Common myeloid progenitor, CD34-positive (primary cell): Measurements from ENCODE around the gene PEX14.

Experiments
- CTCF ChIA-PET: fragments of 350-600 bp; sonication (Branson Sonifier 250); formaldehyde crosslinking; loops from one replicate; lab custom pipeline; 2021; ENCODE audit warnings: antibody characterized with exemption; lab: Charles Lee
- POLR2A ChIA-PET: fragments of 350-600 bp; sonication (Branson Sonifier 250); formaldehyde crosslinking; loops from one replicate; lab custom pipeline; 2021; ENCODE audit warnings: antibody characterized with exemption; lab: Charles Lee
- DNase-seq, 3 donors: peaks; one replicate each; pipeline versions ENCODE4 v3.0.0 to v3.0.0-alpha.2; 2013
- H3K27ac ChIP-seq, 2 experiments: 1 replicate in 1 of 2; 2 replicates in 1 of 2; pipeline ENCODE4 v1.7.0; 2013; ENCODE audit warnings: inconsistent platforms in 2 of 2, low read length in 2 of 2, mild to moderate bottlenecking in 2 of 2, low read depth in 1 of 2, moderate library complexity in 1 of 2; ENCODE audit not compliant: severe bottlenecking in 2 of 2, insufficient read depth in 1 of 2, poor library complexity in 1 of 2
- H3K27me3 ChIP-seq, 5 experiments: replicated peaks in 2 of 5; 1 replicate in 3 of 5; 2 replicates in 2 of 5; pipeline versions ENCODE4 v1.6.1 to v1.7.0; 2013; ENCODE audit warnings: low read length in 4 of 5, mild to moderate bottlenecking in 2 of 5, moderate library complexity in 2 of 5, inconsistent platforms in 1 of 5; ENCODE audit not compliant: insufficient read depth in 5 of 5, control insufficient read depth in 4 of 5
- H3K36me3 ChIP-seq, 4 experiments: 1 replicate in 2 of 4; 2 replicates in 2 of 4; pipeline versions ENCODE4 v1.6.1 to v1.7.0; 2013; ENCODE audit warnings: low read length in 3 of 4, control low read depth in 1 of 4, mild to moderate bottlenecking in 1 of 4; ENCODE audit not compliant: control insufficient read depth in 4 of 4, insufficient read depth in 4 of 4
- H3K4me1 ChIP-seq, 4 experiments: 1 replicate in 3 of 4; 2 replicates in 1 of 4; pipeline versions ENCODE4 v1.6.1 to v1.7.1; 2013; ENCODE audit warnings: low read length in 3 of 4, mild to moderate bottlenecking in 3 of 4, control low read depth in 1 of 4, inconsistent platforms in 1 of 4, moderate library complexity in 1 of 4; ENCODE audit not compliant: control insufficient read depth in 4 of 4, insufficient read depth in 4 of 4; ENCODE audit errors: control extremely low read depth in 1 of 4
- H3K4me3 ChIP-seq, 7 experiments: 1 replicate in 4 of 7; 2 replicates in 3 of 7; pipeline versions ENCODE4 v1.5.1 to v1.7.0; 2013; ENCODE audit warnings: mild to moderate bottlenecking in 7 of 7, low read length in 6 of 7, moderate library complexity in 6 of 7, inconsistent platforms in 2 of 7, low read depth in 2 of 7, control low read depth in 1 of 7; ENCODE audit not compliant: insufficient read depth in 4 of 7, control insufficient read depth in 1 of 7; ENCODE audit errors: extremely low read depth in 1 of 7
- H3K9me3 ChIP-seq, 5 experiments: 1 replicate in 4 of 5; 2 replicates in 1 of 5; pipeline versions ENCODE4 v1.6.1 to v1.7.1; 2013; ENCODE audit warnings: low read length in 4 of 5, mild to moderate bottlenecking in 2 of 5, inconsistent platforms in 1 of 5, low read depth in 1 of 5, moderate library complexity in 1 of 5; ENCODE audit not compliant: control insufficient read depth in 4 of 5, insufficient read depth in 2 of 5; ENCODE audit errors: control extremely low read depth in 1 of 5
- WGBS: methylation state at CpG from one replicate; pipeline ENCODE4 v1.1.5; 2013; ENCODE audit not compliant: insufficient coverage; 5-methylcytosine and 5-hydroxymethylcytosine counted together

PEX14 gene

GRCh38 chr1:10633416-10633815 is 158.7 kb downstream of the PEX14 start:
- POLR2A ChIA-PET = no interaction called here

GRCh38 chr1:10634075-10634427 is 159.3 kb downstream of the PEX14 start:
- POLR2A ChIA-PET = no interaction called here
- no peak for DNase-seq
- Histone ChIP-seq H3K27me3 (peaks cover 0 to 18% (median 5%) of the 10 kb centered on the region in 5 experiments), H3K4me1 (peaks cover 0 to 9% (median 6%) of the 10 kb centered on the region in 4 experiments), H3K4me3 (no peak overlapping the region), H3K27ac (no peak overlapping the region), H3K9me3 (no peaks in the 10 kb centered on the region), H3K36me3 (peaks cover 0 to 18% (median 8%) of the 10 kb centered on the region in 4 experiments)
- CTCF ChIA-PET = no interaction called here
- 94% methylated on average over 8 of the region's 8 CpGs for WGBS

More at GRCh38 chr1:10633416-10633815, 158.7 kb downstream of the PEX14 start:
- peaks cover 0 to 21% (median 8%) of the 10 kb centered on the region in 4 experiments for H3K36me3 ChIP-seq
- peaks cover 0 to 15% (median 5%) of the 10 kb centered on the region in 5 experiments for H3K27me3 ChIP-seq
- no peak overlapping the region for H3K4me3 ChIP-seq
- H3K9me3 ChIP-seq = no peaks in the 10 kb centered on the region
- no peak for DNase-seq
- CTCF ChIA-PET = no interaction called here
- 97% methylated on average over 10 of the region's 10 CpGs for WGBS
- H3K27ac ChIP-seq = no peak overlapping the region
- peaks cover 0 to 6% (median 4%) of the 10 kb centered on the region in 4 experiments for H3K4me1 ChIP-seq

DNA sequence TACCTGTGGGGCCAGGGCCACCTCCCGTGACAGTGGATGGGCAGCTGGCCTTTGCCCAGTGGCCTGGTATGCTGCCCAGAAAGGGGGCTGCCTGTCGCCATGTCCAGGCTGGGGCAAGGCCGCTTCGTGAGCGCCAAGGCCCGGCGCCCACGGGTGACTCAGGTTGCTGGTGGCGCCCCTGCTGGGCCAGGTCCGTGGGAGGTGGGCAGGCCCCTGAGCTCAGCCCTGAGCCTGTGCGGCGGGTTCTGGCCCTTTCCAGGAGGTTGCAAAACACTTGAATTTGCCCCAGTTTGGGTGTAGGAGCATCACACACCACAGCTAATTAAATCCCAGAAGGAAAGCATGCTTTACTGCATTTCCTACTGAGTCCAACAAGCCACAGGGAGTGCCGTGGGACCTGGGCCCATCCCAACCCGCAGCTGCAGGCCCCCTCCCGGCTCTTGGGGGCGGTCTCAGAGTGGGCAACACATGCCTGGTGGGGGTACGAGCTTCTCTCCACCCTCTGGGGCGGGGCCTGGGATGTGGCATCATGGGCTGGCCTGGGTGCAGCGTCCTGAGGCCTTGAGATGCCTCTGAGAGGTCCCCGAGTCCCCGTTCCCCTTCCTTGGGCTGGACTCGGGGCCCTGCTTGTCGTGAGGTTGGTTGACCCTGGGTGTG is 159.8 kb downstream of the PEX14 start:
- Histone ChIP-seq H3K27me3 (peaks cover 0 to 18% (median 8%) of the 10 kb centered on the region in 5 experiments), H3K27ac (no peak overlapping the region), H3K9me3 (no peaks in the 10 kb centered on the region), H3K4me3 (no peak overlapping the region), H3K4me1 (peaks cover 0 to 9% (median 6%) of the 10 kb centered on the region in 4 experiments), H3K36me3 (peaks cover 0 to 19% (median 5%) of the 10 kb centered on the region in 4 experiments)
- WGBS = 87% methylated on average over 23 of the region's 23 CpGs
- CTCF ChIA-PET = no interaction called here
- POLR2A ChIA-PET = no interaction called here
- DNase-seq = no peak

DNA sequence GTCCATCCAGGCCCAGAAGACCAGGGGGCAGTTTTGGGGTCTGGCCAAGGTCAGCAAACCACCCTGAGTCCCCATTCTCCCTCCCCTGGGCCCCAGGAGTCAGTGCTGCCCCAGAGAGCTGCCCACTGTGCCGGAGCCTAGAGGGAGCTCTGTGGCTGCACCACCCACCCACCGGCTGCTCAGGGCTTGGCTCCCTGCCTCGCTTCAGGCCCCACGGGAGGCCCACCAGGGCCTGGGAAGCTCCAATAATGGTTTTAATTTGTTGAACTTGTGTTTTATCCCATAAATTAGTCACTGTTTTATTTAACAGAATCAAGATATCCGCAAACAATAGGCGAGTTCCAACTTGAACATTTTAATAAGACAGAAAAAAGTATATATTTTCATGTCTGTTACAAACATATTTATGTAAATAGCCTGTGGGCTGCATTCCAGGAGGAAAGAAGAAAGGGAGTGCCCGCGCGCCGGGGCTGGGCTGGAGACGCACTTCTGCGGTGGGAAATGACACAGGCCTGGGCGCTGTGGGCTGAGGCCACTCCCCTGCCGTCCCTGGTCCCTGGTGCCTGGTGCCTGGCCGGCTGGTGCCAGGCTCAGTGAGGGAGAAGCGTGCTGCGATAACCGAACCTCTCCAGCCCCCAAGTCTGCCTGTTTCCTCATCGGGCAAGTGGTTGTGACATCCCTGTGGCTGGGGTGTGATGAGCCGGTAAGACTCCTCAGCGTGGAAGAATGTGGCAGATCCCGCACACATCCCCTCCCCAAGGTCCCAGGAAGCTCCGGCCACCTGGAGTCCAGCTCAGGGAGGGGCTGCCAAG is 160.5 kb downstream of the PEX14 start:
- CTCF ChIA-PET = no interaction called here
- Histone ChIP-seq H3K9me3 (no peaks in the 10 kb centered on the region), H3K4me1 (peaks cover 0 to 9% (median 6%) of the 10 kb centered on the region in 4 experiments), H3K27ac (no peak overlapping the region), H3K36me3 (peaks cover 0 to 18% (median 4%) of the 10 kb centered on the region in 4 experiments), H3K4me3 (no peak overlapping the region), H3K27me3 (peaks cover 0 to 18% (median 8%) of the 10 kb centered on the region in 5 experiments)
- no peak for DNase-seq
- WGBS = 94% methylated on average over 18 of the region's 23 CpGs
- POLR2A ChIA-PET = no interaction called here

GRCh38 chr1:10635992-10636391 is 161.2 kb downstream of the PEX14 start:
- H3K27ac ChIP-seq = no peak overlapping the region
- WGBS = 89% methylated on average over 18 of the region's 18 CpGs

DNA sequence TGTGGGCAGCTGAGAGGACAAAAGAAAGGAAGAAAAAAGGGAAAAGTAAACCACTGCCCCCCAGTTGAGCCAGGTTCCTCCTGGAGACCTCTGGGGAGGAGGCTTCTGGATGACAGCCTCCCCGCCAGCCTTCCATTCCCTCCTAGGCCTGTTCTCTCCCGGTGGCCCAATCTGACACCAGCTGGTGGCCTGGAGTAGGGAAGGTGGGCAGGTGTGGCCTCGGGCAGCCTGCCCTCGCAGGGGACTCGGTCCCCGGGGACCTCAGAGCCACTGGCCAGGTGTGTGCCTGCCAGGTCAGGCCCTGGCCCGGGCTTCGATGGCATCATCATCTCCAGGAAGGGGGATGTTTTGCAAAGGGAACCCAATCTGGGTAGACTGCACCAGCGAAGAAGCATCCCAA is 162.7 kb downstream of the PEX14 start:
- no peaks in the 10 kb centered on the region for H3K9me3 ChIP-seq
- H3K27ac ChIP-seq = no peak overlapping the region
- peaks cover 0 to 9% (median 5%) of the 10 kb centered on the region in 4 experiments for H3K4me1 ChIP-seq
- ChIA-PET CTCF (interaction anchor here (0.6 kb wide), 1 partner anchor 90 kb away, joined by 3 read pairs; no protein-coding TSS in a partner anchor), POLR2A (no interaction called here)
- no peak overlapping the region for H3K4me3 ChIP-seq
- WGBS = 100% methylated on average over 6 of the region's 9 CpGs
- H3K27me3 ChIP-seq = peaks cover 0 to 18% (median 8%) of the 10 kb centered on the region in 5 experiments
- H3K36me3 ChIP-seq = peaks cover 0 to 8% (median 1%) of the 10 kb centered on the region in 4 experiments
- no peak for DNase-seq

More at GRCh38 chr1:10635992-10636391, 161.2 kb downstream of the PEX14 start:
- ChIA-PET CTCF (no interaction called here), POLR2A (no interaction called here)
- H3K36me3 ChIP-seq = peaks cover 0 to 14% (median 3%) of the 10 kb centered on the region in 4 experiments
- no peaks in the 10 kb centered on the region for H3K9me3 ChIP-seq
- DNase-seq = no peak
- H3K27me3 ChIP-seq = peaks cover 0 to 18% (median 8%) of the 10 kb centered on the region in 5 experiments
- H3K4me1 ChIP-seq = peaks cover 0 to 9% (median 5%) of the 10 kb centered on the region in 4 experiments
- H3K4me3 ChIP-seq = no peak overlapping the region
